NOMO-1 (cell line): ENCODE measurements around the gene PLXNA2.

ENCODE experiments used
- DNase-seq, 2 experiments: peaks; one replicate each; lab custom pipeline; 2025; ENCODE audit not compliant: unreplicated experiment in 2 of 2; lab: John Stamatoyannopoulos, UW

Gene PLXNA2

GRCh38 chr1:208149776-208150514 is 94.2 kb downstream of the PLXNA2 start:
- no peak for DNase-seq

GRCh38 chr1:208149213-208149612 is 95.0 kb downstream of the PLXNA2 start:
- no peak for DNase-seq

DNA sequence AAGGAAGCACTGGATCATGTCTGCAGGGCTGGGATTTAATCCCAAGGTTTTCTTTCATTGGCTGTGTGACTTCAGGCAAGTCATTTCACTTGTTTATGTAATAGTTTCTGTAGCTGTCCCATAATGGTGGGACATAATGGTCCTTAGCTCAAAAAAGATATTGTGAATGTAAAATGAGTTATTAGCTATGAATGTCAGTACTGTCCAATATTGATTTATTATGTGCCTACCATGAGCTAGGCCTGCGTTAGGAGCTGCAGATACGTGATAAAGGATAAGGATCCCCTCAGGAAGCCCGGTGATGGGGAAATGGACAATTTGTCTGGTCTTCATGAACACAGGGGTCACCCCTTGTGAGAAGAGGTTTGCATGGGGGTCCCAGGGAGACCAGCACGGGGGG is 95.8 kb downstream of the PLXNA2 start:
- DNase-seq: no peak

DNA sequence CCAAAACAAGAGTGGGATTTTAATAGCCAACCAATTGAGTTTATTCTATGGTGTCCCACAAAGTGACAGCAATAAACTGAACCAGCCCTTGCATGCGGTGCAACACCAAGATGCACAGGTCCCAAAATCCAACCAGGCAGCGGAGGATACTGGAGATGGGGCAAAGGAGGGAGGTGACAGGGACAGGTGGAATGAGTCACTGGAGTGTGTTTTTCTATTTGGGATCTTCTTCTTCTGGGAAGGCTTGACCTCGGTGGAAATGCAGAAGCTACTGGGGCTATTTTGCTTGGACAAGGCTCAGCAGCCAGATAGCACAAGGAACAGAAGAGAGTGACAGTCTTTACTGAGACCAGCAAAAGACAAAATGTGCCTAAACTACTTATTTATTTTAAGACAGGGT is 97.5 kb downstream of the PLXNA2 start:
- DNase-seq: no peak

- DNase-seq: no peak
Observed at GRCh38 chr1:208145167-208145566, 99.0 kb downstream of the PLXNA2 start.

DNA sequence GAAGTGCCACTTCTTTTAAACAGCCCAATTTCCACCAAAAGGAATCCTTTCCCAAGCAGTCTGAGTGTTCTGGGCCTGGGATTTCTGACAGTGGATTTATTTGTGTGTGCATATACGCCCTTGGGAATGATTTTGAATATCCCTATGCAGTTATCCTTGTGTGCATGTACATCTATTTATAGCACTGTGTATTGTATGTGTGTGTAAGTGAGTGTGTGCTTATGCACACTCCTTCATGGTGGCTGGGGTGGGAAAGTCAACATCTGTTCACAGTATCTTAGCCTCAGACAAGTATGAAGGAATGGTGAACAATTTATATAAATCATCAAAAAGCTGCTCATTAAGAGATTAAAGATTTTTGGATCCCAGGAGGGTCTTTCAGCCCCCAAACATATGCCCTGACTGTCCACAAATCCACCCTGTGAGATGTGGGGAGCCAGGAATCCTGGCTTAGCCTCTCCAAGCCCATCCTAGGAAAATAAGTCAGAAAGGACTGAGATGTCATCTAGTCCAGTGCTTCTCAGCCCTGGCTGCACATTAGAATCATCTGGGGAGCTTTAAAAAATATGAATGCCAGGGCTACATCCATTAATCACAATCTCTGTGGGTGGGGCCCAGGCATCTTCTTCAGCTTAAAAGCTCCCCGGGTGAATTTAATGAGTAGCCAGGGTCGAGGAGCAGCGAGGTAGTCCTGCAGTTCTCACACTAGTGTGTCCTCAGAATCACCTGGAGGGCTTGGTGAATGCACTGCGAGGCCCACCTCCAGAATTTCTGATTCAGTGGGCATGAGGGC is 101.4 kb downstream of the PLXNA2 start:
- no peak for DNase-seq

DNA sequence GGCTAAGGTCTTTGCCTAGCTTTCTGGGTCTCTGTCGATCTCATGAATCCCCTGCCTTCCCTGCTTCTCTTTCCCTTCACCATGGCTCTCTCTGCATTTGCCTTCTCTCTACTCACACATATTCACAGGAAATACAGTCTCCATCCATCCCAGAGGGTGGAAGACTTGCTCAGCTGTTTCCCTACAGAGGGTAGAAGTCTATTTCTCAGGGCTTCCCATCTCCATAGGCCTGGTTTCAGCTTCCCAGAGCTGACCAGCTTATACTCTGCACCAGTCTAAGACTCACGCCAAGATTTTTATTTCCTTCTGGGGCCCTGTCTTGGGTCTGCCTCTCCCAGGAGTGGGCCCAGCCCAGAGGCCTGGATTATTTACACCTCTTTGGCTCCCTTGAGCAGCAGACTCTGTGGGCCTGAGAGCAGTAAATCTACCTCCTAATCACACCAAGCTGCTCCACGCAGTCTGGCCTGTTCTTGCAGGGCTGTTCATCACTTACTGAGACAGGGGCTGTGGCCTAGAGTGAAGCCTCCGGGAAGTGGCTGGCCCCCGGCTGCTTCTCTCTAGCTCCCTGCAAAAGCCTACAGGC is 102.5 kb downstream of the PLXNA2 start:
- DNase-seq: no peak

DNA sequence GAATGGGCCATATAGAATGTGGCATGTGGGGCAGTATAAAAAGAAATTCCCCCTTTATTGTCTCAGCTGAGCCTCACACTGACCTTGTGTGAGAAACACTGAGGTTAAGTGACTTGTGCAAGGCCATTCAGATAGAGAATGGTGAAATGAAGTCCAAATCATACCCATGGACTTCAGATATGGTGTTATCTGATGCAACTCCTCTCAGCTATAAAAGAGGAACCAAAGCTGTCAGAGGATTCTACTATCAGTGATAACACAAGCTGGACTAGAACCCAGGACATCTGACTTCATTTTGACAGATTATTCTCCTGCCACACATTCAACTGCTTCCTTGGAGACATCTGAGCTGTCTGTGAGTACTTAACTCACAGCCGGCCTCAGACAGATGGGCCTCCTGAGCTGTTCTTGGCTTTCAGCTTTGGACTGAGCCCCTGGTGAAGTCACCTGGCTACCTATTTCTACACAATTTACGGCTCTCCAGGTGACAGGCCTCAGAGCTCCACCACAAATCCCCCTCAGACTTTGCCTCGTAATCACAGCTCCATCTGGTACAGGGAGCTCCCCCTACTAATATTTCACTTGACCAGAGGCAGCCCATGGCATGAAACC is 104.6 kb downstream of the PLXNA2 start:
- peak in 1 of 2 experiments; percentile 33 for DNase-seq

- DNase-seq: no peak
Observed at GRCh38 chr1:208137193-208137592, 107.0 kb downstream of the PLXNA2 start.

DNA sequence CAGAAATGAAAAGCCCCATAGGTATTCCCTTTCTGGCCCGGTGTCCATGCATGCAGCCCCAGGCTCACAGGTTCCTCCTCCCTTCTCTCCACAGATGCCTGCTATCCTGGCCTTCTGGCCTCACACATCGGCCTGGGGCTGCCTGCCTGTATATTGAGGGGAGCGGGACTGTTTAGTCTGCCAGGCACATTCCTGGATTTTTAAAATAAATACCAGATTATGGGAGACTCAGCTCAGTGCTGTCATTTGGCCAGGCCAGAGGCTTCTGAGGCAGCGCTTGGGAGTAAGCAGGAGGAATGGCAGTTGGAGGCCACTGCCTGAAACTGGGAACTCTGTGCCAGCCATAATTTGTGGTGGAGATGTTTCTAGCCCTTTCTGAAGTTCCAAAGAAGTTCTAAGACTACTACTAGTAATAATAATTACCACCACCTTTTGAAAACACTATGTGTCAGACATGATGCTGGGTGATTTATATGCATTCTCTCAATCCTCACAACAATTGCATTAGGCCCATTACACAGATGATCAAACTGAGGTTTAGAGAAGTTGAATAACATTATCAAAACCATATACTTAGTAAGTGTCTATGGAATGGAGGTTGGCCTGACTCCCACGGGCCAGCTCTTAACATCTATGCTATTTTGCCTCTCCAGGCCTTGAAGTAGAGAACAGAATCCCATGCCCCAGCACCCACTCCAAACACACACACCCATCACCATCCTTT is 107.6 kb downstream of the PLXNA2 start:
- DNase-seq: no peak

GRCh38 chr1:208135354-208135753 is 108.8 kb downstream of the PLXNA2 start:
- peak; percentile 14 to 24 for DNase-seq

DNA sequence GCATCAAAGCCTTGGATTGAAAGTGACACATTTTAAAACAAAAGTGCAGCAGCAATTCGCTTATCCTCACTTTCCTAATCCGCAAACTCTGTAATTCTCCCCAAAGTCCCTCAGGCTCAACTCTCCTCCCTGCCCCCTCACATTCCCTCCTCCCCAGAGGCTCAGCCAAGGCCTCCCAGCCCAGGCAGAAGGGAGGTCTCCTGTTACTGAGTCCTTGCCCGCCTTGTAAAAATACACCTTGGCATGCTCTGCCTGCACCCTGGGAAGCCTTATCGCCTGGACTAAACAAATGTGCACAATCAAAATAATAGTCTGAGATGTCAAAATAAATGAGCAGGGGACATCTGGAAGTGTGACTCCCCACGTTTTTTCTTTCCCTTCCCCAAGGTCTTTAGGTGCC is 109.7 kb downstream of the PLXNA2 start:
- no peak for DNase-seq

DNA sequence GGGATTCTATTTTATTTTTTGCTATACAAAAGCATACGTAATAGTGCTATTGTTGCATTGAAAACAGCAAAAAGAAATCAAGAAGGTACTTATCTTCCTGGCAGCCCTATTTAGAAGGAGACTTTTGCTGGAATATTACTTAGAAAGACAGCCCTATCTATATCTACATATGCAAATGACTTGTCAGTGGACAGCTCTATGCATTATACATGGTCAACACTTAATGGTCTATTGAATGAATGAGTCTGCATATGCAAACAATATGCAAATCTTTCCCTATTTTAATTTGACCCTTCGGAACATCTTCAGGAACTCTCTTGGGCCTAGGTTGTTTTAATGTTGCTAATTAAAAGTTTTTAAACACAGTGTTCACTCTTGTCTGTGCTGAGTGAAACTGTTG is 110.8 kb downstream of the PLXNA2 start:
- no peak for DNase-seq

- peak; percentile 35 to 78 for DNase-seq
Observed at GRCh38 chr1:208132287-208132882, 111.8 kb downstream of the PLXNA2 start.

DNA sequence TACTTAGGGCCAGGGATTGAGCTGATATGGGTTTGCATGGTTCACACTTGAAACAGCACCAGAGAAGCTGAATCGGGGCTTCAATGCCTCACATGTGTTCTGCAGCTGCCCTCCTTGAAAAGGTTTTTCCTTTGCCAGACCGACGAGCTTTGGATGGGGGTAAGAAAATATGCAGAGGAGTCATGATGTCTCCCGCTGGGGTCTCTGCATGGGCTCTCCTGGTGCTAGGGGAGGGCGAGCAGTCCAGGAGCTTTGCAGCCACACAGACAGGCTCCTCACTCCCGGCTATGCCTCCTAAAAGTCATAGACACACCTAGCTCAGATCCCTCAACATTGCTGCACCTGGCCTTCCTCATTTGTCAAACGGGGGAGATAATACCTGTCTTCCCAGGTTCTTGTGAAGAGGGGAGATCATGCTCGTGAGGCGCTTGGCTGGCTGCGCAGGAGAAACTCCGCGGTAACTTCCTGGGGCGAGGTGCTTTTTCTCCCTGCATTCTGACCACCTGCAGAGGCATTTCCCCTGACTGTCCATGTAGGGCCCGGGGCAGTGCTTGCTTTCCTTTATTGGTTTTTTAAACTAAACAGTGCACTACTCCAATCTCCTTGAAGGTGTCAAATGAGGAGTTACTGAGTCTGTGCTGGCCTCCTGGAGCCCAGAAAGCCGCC is 112.4 kb downstream of the PLXNA2 start:
- no peak for DNase-seq

GRCh38 chr1:208129487-208129886 is 114.7 kb downstream of the PLXNA2 start:
- DNase-seq: no peak

DNA sequence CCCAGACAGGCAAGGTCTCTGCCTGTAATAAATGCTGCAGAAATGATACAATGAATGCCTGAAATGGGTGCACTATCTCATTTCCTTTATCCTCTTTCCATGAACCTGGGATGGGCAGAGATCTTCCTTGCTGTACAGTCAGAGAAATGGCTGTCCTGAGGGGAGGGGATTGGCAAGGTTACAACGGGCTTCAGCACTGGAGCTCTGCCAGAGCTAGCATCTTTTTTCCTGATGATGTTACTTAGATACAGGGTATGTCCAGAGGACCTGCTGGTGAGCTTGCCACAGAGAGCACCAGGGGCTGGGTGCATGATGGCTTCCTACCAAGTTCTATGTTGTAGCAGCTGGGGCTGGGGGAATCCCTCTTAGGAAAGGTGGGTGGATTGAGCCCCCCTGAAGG is 115.1 kb downstream of the PLXNA2 start:
- no peak for DNase-seq

GRCh38 chr1:208127792-208128529 is 116.2 kb downstream of the PLXNA2 start:
- DNase-seq: no peak

DNA sequence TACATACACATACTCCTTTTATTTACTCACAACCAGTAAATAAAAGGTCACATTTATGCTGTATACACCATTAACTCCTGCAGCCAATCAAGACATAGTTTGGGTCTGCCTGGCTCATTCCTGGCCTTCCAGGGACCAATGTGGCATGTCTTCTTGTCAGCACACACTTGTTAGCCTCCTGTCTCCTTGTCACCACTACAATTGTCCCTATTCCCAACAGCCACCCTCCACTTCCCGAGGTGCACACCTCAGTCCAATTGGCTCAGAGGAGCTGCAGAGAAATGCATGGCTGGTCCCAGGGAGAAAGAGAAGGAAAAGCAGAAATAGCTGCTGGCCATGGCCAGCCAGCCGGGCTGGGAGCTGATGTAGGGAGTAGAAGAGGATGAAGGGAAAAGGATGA is 116.9 kb downstream of the PLXNA2 start:
- no peak for DNase-seq
